H9 (cell line): Measurements from ENCODE around the gene PPP1CB. TPM values are rescaled to one million over a fixed set of nuclear protein-coding genes. Genes with fewer than 3 reads are reported as not detected.

Experiments used
- DNase-seq: peaks from one replicate; pipeline ENCODE4 v3.0.0-alpha.2; 2017
- H2AFZ ChIP-seq: one replicate; pipeline ENCODE4 v1.6.1; 2013; ENCODE audit warnings: mild to moderate bottlenecking, low read length, control low read depth, moderate library complexity
- H2AK5ac ChIP-seq: 2 replicates; pipeline ENCODE4 v1.6.1; 2013; ENCODE audit warnings: low read length, control low read depth, mixed read lengths; ENCODE audit not compliant: insufficient read length
- H2BK120ac ChIP-seq: one replicate; pipeline ENCODE4 v1.6.1; 2013; ENCODE audit warnings: low read depth, mild to moderate bottlenecking, low read length, control low read depth, inconsistent platforms; ENCODE audit not compliant: poor library complexity, severe bottlenecking
- H2BK12ac ChIP-seq: 2 replicates; pipeline ENCODE4 v1.6.1; 2013; ENCODE audit warnings: low read length, control low read depth, mixed read lengths, low read depth; ENCODE audit not compliant: insufficient read length
- H2BK15ac ChIP-seq: 2 replicates; pipeline ENCODE4 v1.6.1; 2013; ENCODE audit warnings: low read depth, low read length, control low read depth
- H2BK20ac ChIP-seq: one replicate; pipeline ENCODE4 v1.6.1; 2013; ENCODE audit warnings: low read depth, mild to moderate bottlenecking, low read length, control low read depth, inconsistent platforms; ENCODE audit not compliant: poor library complexity, severe bottlenecking
- H2BK5ac ChIP-seq: 2 replicates; pipeline ENCODE4 v1.6.1; 2013; ENCODE audit warnings: low read length, control low read depth, mixed read lengths; ENCODE audit not compliant: insufficient read length
- H3K14ac ChIP-seq: 2 replicates; pipeline ENCODE4 v1.6.1; 2013; ENCODE audit warnings: low read length, control low read depth; ENCODE audit not compliant: insufficient read depth
- H3K18ac ChIP-seq: 2 replicates; pipeline ENCODE4 v1.6.1; 2013; ENCODE audit warnings: low read depth, mild to moderate bottlenecking, mixed read lengths, low read length, control low read depth; ENCODE audit not compliant: insufficient read length
- H3K23ac ChIP-seq: 2 replicates; pipeline ENCODE4 v1.6.1; 2013; ENCODE audit warnings: low read length, control low read depth, mixed read lengths, low read depth; ENCODE audit not compliant: insufficient read length
- H3K23me2 ChIP-seq: 2 replicates; pipeline ENCODE4 v1.6.1; 2013; ENCODE audit warnings: low read depth, mild to moderate bottlenecking, mixed read lengths, low read length, control low read depth; ENCODE audit not compliant: insufficient read length, poor library complexity, severe bottlenecking
- H3K27ac ChIP-seq: 2 replicates; pipeline ENCODE4 v1.5.1; 2013; ENCODE audit warnings: low read length, control low read depth, mixed read lengths, low read depth; ENCODE audit not compliant: insufficient read length
- H3K27me3 ChIP-seq: 2 replicates; pipeline ENCODE4 v1.6.1; 2013; ENCODE audit warnings: low read length, control low read depth, inconsistent platforms; ENCODE audit not compliant: insufficient read depth
- H3K4ac ChIP-seq: 2 replicates; pipeline ENCODE4 v1.6.1; 2013; ENCODE audit warnings: low read depth, mild to moderate bottlenecking, control low read depth, inconsistent platforms, low read length, moderate library complexity
- H3K4me1 ChIP-seq: 2 replicates; pipeline ENCODE4 v1.6.1; 2013; ENCODE audit warnings: low read length, control low read depth, inconsistent platforms; ENCODE audit not compliant: insufficient read depth
- H3K4me2 ChIP-seq: 2 replicates; pipeline ENCODE4 v1.6.1; 2013; ENCODE audit warnings: low read length, control low read depth, mixed read lengths; ENCODE audit not compliant: insufficient read length, insufficient read depth
- H3K56ac ChIP-seq: 2 replicates; pipeline ENCODE4 v1.6.1; 2013; ENCODE audit warnings: low read depth, mild to moderate bottlenecking, mixed read lengths, low read length, control low read depth; ENCODE audit not compliant: insufficient read length
- H3K79me1 ChIP-seq: 2 replicates; pipeline ENCODE4 v1.6.1; 2013; ENCODE audit warnings: low read depth, mild to moderate bottlenecking, moderate library complexity, low read length, control low read depth, inconsistent platforms; ENCODE audit not compliant: insufficient read depth, poor library complexity, severe bottlenecking
- H3K79me2 ChIP-seq: 2 replicates; pipeline ENCODE4 v1.6.1; 2013; ENCODE audit warnings: low read length, control low read depth, inconsistent platforms; ENCODE audit not compliant: insufficient read depth
- H3K9ac ChIP-seq: 2 replicates; pipeline ENCODE4 v1.6.1; 2013; ENCODE audit warnings: low read length, control low read depth, mixed read lengths; ENCODE audit not compliant: insufficient read length; ENCODE audit errors: extremely low read depth
- H3K9me3 ChIP-seq: one replicate; pipeline ENCODE4 v1.6.1; 2013; ENCODE audit warnings: low read depth, low read length, inconsistent platforms; ENCODE audit not compliant: control insufficient read depth
- H3T11ph ChIP-seq: one replicate; pipeline ENCODE4 v1.6.1; 2013; ENCODE audit warnings: mild to moderate bottlenecking, low read length, control low read depth, inconsistent platforms
- H4K20me1 ChIP-seq: one replicate; pipeline ENCODE4 v1.6.1; 2013; ENCODE audit not compliant: control insufficient read depth, insufficient read length, insufficient read depth
- H4K5ac ChIP-seq: 2 replicates; pipeline ENCODE4 v1.6.1; 2013; ENCODE audit warnings: low read depth, mild to moderate bottlenecking, mixed read lengths, low read length, control low read depth; ENCODE audit not compliant: insufficient read length
- H4K8ac ChIP-seq: replicated peaks from 2 replicates; pipeline ENCODE4 v1.6.1; 2013; ENCODE audit warnings: low read length, control low read depth, mixed read lengths, low read depth; ENCODE audit not compliant: insufficient read length
- H4K91ac ChIP-seq: 2 replicates; pipeline ENCODE4 v1.6.1; 2013; ENCODE audit warnings: low read depth, mild to moderate bottlenecking, moderate library complexity, mixed read lengths, low read length, control low read depth; ENCODE audit not compliant: insufficient read length
- H3K27ac Mint-ChIP-seq, 3 experiments: 2 replicates in 2 of 3; 3 replicates in 1 of 3; pipeline ENCODE4 v1.8.0; 2020 to 2021; ENCODE audit warnings: mixed read lengths in 3 of 3, mild to moderate bottlenecking in 1 of 3, moderate library complexity in 1 of 3
- H3K27me3 Mint-ChIP-seq: 2 replicates; pipeline ENCODE4 v1.8.0; 2021; ENCODE audit warnings: low read depth, mild to moderate bottlenecking, moderate library complexity, mixed read lengths
- H3K36me3 Mint-ChIP-seq, 3 experiments: 2 replicates in 2 of 3; 3 replicates in 1 of 3; pipeline ENCODE4 v1.8.0; 2020 to 2021; ENCODE audit warnings: low read depth in 3 of 3, mixed read lengths in 3 of 3; ENCODE audit not compliant: insufficient read depth in 1 of 3
- H3K4me1 Mint-ChIP-seq, 2 experiments: 2 replicates each; pipeline ENCODE4 v1.8.0; 2020; ENCODE audit warnings: mixed read lengths in 2 of 2
- H3K4me3 Mint-ChIP-seq, 2 experiments: 2 replicates in 1 of 2; 3 replicates in 1 of 2; pipeline ENCODE4 v1.8.0; 2020 to 2021; ENCODE audit warnings: mild to moderate bottlenecking in 2 of 2, mixed read lengths in 2 of 2, moderate library complexity in 1 of 2
- H3K9me3 Mint-ChIP-seq, 2 experiments: 2 replicates in 1 of 2; 3 replicates in 1 of 2; pipeline ENCODE4 v1.8.0; 2020; ENCODE audit warnings: mild to moderate bottlenecking in 2 of 2, mixed read lengths in 2 of 2, moderate library complexity in 1 of 2
- CTCF ChIP-seq: fragments of 200-600 bp; sonication (generic); conservative IDR thresholded peaks from 3 replicates; pipeline ENCODE4 v1.8.0; 2021; ENCODE audit warnings: antibody characterized with exemption, mild to moderate bottlenecking
- WGBS: extraction: QIAGEN DNeasy Blood & Tissue Kit; methylation state at CpG from one replicate; pipeline ENCODE4 v1.1.7; 2013; ENCODE audit warnings: missing lambda C conversion rate, low lambda C conversion rate, mixed read lengths; ENCODE audit not compliant: insufficient read length; ENCODE audit errors: extremely low coverage; 5-methylcytosine and 5-hydroxymethylcytosine counted together
- total RNA-seq: library from RNA; stranded (reverse); gene quantifications from 2 replicates; pipeline ENCODE4 v1.2.1, GENCODE V29; 2021

Gene PPP1CB
- total RNA-seq, 1 experiment from 2014 or later, result 184 TPM

- H3K36me3 Mint-ChIP-seq, result peaks cover 11 to 58% (median 47%) of the 10 kb centered on the region in 3 experiments; a peak in 6 of 7 replicates
- Histone ChIP-seq H3K9ac (no peak overlapping the region), H2BK15ac (no peak overlapping the region), H4K8ac (no peak overlapping the region), H3K79me1 (no peaks in the 10 kb centered on the region), H4K91ac (no peak overlapping the region), H3K4me2 (no peak overlapping the region), H3K14ac (no peak overlapping the region), H4K5ac (no peak overlapping the region), H4K20me1 (no peaks in the 10 kb centered on the region), H2BK5ac (no peak overlapping the region), H3K56ac (no peak overlapping the region), H3K9me3 (no peaks in the 10 kb centered on the region), H3K4ac (no peak overlapping the region), H3K18ac (no peak overlapping the region), H3K4me1 (no peaks in the 10 kb centered on the region), H3K79me2 (no peaks in the 10 kb centered on the region), H2BK20ac (no peak overlapping the region), H3K23me2 (no peaks in the 10 kb centered on the region), H2BK12ac (no peak overlapping the region), H2AFZ (no peak overlapping the region), H3K23ac (no peak overlapping the region), H2AK5ac (no peak overlapping the region), H3K27ac (no peak overlapping the region), H3T11ph (no peak overlapping the region), H3K27me3 (no peaks in the 10 kb centered on the region), H2BK120ac (no peak overlapping the region)
- H3K4me3 Mint-ChIP-seq, result no peak overlapping the region
- no peak for TF ChIP-seq CTCF
- no peak for DNase-seq
- H3K4me1 Mint-ChIP-seq, result no peaks in the 10 kb centered on the region
- WGBS, result no CpG with 5 or more reads among the region's 3 CpGs
- H3K27me3 Mint-ChIP-seq, result no peaks in the 10 kb centered on the region
- no peak overlapping the region for H3K27ac Mint-ChIP-seq
- H3K9me3 Mint-ChIP-seq, result no peaks in the 10 kb centered on the region
These were observed 50.1 kb downstream of the PPP1CB start for GRCh38 chr2:28801726-28802125.
